ENCODE data around the gene FCRL5.
"Not testable (repeated sequence)": the region's sequence is repeated elsewhere in the genome, so short reads cannot be mapped to it uniquely, and the experiment has no call there.

Gene FCRL5

DNA sequence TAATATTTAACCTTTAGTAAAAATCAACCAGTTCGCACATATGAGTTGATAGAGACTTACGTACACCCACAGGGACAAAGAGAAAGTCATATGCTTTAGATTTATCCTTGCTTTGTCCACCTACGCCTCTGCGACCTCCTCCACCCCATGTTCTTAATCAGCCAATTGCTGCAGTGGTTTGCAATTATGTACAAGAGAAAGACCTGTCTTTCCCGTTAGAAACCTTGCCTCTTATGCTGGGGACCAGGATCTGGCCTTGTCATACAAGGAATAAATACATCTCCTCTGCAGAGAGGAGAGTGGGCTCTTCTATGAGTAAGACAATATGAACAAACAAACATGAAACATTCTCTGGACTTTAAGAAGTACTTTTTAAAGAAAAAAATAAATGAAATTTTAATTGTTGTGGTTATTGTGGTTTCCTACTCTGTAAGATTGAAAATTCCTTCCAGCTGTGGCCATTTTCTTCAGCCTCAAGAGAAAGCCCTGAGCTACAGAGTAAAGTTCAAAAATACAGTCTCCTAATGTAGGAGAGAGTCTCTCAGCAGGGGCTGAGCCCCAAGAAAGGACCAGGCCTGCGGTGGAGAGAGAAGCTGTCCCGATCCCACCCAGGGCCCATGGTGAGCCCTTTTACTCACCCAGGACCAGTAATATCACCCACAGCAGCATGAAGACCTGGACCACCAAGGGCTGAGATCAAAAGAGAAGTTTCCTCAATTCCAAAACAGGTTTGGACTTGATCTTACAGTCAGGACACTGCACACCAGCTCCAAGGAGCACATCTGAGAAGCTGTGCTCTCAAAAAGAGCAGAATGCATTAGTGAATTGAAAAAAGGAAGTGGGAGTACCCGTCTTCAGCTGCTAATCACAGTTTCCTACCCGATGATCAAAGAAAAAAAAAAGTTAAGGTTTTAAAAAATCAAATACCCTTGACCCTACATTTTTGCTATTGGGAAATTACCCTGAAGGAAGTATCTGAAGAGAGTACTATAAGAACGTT, at the start of gene FCRL5:
Gene FCRL5, minus strand, starts transcription at position 822 of the 1,000 bp plus-strand sequence. Its CDS starts 153 bp downstream, at position 669.
- no peak for DNase-seq (ENCODE audit: low read depth)

DNA sequence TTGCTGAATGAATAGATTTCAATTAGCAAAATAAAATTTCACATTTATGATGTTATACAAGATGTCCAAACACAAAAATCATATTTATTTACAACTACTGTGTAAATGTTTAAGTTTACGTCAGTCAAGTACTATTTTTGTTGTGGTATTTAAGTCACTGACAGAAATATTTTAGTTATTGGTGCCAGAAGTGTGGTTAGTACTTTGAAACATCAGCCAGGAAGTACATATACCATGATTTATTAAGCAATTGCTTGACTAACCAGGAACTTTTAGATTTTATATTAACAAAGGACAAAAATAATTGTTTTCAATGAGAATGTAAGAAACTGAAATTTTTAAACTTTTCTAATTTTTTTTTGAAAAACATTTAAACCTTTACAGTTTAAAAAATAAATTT, 47.9 kb upstream of the FCRL5 start:
- no peak for DNase-seq (ENCODE audit: low read depth)

DNA sequence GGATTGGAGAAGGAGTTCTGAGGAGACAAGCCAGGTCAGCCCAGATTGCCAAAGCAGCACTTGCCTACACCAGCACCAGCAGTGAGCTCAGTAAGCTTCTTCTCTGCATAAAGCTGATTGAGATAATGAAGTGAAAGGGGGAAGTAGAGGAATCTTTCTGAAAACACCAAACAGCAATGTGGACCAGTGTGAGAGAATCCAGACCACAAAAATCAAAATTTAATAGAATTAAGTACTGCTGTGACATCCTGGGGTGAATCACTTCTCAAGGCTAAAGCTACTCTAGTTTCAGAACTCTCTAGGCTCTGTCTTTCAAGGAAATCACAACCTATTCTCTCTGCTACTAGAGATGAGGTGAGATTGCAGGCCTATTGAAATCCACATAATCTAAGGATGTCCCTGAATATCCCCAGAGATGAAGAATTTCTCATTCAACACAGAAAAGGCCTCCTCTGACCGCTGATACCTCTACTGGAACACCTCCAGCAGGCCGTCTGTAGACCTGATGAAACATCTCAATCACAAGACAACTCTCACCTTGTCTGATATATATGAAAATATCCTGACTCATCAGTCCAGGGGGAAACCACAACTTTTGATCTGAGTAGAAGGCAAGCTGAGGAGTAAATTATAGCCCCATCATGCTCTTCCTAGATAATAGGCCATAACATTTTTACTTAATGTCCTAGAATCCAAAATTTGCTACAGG, 45.8 kb upstream of the FCRL5 start, which contains the start of gene FCRL4:
Gene FCRL4, minus strand, starts transcription at position 127 of the 709 bp plus-strand sequence. CDS start 141 bp downstream, outside the sequence.
- no peak for DNase-seq (ENCODE audit: low read depth)

DNA sequence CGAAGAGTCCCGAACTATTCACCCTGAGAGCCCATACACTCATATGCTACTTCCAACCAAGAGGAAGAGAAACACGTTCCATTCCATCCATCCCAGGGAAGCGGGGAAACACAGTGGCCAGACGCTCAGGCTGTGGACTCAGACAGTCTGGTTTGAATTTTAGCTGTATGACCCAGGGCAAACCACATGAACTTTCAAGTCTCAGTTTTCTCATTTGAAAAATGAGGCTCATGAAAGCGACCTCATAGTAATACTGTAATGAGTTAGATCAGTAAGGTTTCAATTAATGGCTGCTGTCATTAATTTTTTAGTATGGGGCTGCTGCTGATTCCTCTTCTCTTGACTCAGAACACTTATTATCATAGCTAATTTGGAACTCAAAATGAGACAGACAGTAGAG, 44.1 kb upstream of the FCRL5 start:
- DNase-seq (ENCODE audit: low read depth) = no peak

DNA sequence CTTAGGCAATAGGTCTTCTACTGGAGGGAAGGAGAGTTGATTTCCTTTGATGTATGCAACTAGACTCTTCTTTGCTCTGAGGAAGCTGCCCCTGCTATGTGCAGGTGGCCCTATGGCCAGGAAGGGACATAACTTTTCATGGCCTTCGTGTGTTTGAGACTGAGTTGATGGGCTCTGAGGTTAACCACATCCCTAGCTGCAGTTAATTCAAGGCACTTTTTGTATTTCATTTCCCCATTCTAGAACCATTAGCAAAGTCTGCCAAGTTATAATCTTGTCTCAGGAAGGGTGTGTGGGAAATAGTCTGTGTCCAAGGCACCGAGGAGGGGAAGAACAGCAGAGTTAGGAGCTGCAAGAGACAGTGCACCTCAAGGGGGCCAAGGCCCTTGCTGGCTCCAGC, 43.0 kb upstream of the FCRL5 start:
- no peak for DNase-seq (ENCODE audit: low read depth)

DNA sequence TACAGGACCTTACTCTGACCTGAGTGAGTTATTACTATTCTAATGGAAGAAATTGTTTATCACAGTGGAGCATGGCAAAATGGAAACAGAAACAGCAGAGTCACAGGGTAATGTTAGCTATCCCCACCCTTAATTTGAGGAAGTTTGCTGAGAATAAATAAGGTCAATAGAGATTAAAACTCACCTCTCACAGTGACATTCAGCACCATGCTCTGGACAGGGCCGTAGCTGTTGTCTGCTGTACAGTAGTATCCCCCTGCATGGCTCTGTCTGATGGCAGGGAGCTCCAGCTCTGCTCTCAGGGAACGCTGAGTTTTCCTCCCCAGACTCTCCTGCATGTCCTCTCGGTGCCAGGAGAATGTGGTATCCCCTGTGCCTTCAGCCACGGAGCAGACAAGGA, 33.7 kb upstream of the FCRL5 start:
- DNase-seq (ENCODE audit: low read depth) = no peak

DNA sequence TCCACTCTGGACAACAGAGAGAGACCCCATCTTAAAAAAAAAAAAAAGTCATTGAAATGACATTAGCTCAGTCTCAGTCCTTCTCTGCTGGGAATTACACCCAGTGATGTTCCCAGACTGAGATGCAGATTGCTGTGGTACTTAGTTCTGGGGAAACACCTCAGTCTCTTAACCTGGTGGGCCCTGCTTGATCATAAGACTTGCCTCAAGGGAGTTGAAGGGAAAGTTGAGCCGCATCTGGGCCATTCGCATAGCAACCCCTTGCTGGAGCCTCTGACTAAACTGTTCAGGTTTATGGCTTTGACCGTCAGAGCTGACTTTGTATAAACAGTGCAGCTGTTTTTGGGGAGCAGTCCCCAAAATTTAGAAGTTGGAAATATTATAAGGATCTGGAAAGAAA, 32.2 kb upstream of the FCRL5 start:
- DNase-seq (ENCODE audit: low read depth) = no peak

DNA sequence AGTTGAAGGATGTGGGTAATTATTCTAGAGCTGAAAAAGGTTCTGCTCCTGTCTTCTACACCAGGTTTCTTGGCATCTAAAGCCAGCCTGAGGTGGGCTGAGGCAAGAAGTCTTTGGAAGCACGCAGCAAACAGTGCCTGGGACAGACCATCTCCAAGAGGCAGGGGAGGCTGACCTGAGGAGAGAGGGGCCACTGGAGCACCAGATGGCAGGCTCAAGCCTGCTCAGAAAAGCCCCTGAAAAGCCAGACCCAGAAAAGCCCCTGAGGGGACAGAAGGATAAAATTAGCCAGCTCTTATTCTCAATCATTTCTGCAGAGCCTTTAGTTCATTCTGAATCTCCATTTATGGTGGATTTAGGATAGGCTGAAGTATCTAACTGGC, 28.5 kb upstream of the FCRL5 start:
- DNase-seq (ENCODE audit: low read depth) = no peak

DNA sequence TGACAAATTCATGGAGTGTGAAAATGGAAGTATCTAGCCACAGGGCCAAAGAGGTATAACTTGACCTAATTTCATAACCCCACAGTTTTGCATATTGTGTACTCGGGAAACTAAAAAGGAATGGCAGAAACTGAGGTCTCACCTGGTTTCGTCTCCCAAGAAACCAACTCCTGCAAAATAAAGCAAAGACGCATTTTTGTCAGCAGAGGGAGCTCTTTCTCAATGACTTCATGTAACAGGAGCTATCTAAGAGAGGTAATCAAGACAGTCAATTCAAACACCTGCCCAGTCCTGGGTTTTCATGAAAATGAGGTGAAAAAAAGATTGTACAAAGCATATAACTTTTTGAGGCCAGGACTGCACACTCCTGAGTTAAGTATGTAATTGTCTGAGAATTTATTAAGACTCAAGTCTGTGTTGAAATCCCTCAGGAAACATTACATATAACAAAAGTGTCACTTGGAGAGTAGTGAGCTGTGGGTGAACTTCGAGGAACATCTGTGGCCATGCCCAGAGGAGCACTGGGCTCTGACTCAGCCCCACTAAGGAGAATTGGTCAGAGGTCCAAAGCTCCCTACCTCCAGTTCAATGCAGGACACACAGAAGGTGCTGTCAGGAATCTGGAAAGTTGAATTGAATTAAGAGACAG, 28.0 kb upstream of the FCRL5 start:
- DNase-seq (ENCODE audit: low read depth) = peak; percentile 1

DNA sequence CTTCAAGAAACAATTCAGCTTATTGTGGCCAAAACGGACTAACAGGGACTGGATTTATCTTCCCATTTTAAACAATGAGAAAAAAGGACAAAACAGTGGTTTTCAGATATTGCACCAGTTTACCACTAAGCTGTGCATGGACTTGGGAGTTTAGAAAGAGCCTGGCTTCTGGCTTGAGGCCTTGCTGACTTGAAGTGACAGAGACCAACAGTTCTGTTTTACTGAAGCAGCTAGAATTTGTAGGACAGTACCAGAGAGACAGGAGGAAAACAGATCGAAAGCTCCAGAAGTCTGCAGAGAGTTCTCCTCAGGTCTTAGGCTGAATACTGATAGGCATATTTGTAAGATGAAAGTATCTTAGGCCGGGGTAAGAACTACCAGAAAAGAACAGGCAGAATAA, 25.1 kb upstream of the FCRL5 start:
- DNase-seq (ENCODE audit: low read depth) = no peak

DNA sequence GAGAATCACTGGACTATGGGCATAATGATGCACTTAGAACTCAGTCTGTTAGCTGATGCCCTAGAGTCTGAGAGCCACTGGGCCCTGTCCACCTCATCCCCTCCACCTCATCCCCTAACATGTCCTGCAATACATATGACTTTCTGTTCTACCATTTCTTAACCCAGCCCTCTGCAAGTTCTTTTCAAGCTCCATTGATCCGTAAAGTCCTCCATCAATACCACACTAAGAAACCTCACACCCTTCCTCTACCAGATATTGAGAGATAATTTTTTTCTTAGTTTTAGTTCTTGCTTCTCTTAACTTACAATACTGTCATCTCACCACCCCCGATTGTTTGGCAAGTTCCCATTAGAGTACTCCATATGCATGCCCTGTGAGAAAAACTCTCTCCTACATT, 23.4 kb upstream of the FCRL5 start:
- DNase-seq (ENCODE audit: low read depth) = no peak

DNA sequence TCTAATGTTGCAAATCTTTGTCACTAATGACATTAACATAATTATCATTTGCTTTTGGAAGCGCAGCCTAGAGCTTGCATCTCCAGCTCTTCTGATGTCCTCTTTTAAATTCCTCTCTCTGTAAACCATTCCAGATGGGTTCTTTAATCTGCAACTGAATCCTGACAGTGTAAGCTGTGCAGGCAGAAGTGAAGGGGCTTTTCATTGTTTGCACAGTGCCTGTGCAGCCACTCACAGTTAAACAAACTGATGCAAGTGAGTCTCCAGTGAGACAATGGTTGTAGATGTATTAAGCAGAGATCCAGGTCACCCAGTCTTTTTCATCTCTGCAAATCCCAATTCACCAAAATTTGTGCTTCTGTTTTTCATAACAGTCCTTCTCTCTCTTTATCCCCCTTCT, 22.5 kb upstream of the FCRL5 start:
- no peak for DNase-seq (ENCODE audit: low read depth)

DNA sequence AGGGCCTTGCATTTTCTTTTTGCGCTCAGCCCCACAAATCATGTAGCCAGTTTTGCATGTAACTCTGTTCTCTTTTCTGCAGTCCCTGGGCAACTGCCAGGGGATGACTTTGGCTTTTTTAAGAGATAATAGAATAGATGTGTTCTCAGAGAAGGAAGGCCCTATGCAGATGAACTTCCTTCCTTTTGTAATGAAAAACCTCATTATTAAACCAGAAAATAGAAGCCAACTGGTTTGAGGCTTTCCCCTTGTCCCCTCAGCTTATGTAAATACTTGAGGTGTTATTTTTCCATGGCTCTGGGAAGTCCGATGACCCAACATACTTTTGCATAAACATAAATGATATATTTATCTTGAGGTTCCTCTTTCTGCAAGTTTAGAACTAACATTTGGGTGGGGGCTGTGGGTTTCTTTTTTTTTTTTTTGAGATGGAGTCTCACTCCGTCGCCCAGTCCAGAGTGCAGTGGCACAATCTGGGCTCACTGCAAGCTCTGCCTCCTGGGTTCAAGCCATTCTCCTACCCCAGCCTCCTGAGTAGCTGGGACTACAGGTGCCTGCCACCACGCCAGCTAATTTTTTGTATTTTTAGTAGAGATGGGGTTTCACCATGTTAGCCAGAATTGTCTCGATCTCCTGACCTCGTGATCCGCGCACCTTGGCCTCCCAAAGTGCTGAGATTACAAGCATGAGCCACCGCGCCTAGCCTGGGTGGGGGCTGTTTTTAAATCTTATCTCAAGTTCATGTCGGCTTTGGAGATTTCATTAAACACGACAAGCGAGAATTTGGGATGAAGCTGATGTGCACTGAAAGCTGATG, 14.4 kb upstream of the FCRL5 start:
- DNase-seq (ENCODE audit: low read depth) = no peak

DNA sequence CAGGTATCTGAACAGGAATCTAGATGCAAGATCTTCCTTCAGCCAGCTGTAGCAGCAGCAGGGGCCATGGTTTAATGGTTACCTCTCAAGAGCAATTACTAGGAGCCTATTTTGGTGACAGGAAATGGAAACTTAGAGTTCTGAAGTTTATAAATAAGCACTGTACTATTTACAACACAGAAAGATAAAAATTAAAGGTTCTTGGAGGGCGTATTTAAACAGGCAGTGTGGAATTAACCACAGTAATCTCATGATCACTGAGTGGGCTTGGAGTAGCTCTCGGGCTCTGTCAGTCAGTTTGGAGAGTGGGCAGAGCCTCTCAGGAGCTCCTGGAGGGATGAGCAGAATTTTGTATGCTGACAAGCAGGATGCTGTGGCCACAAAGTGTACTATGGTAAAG, 10.2 kb upstream of the FCRL5 start:
- DNase-seq (ENCODE audit: low read depth) = no peak

DNA sequence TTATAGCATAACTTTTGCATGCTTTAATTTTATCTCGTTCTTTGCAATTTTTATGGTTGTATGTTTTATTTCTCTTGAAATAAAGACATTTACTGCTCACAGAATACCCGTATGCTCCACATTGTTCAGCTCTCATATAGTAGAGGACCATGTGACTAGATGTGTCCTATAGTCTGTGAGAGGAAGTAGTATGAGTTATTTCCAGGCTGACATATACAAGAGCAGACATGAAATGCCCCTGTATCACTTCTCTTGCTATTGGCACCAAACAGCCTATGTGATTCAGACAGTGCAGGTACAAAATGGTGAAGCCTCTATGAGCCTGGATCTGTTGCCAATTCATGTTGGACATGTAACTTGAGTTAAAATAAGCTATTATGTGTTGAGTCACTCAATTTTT, 5.8 kb upstream of the FCRL5 start:
- no peak for DNase-seq (ENCODE audit: low read depth)

DNA sequence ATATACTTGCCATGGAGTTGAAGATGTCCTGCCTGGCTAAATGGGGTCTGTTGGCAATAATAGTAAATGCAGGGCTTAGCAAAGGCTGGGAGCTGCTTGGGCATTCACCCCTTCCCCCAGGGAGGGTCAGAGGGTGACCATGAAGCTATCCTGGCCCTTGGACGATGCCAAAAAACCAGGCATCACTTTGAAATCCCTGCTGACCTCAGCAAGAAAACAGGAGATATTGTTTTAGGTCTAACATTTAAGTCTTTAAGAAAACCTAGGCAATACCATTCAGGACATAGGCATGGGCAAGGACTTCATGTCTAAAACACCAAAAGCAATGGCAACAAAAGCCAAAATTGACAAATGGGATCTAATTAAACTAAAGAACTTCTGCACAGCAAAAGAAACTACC, 4.2 kb downstream of the FCRL5 start:
- not testable (repeated sequence) for DNase-seq (ENCODE audit: low read depth)

DNA sequence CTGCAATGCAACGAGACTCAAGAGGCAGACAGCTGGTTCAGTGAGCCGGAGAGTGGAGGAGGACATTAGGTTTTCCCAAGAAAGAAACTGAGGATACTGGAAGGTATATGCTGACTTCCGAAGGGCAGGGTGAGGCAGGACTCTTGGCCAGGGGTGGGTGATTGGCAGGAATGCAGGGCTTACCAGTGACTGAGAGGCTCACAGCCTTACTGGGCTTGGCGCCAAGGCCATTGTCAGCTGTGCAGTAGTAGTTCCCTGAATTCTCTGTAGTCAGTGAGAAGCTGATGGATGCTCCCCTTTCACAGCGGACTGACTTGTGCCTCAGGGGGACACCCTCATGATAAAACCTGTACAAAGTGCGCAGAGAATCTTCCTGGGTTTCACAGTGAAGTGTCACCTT, 9.6 kb downstream of the FCRL5 start:
- DNase-seq (ENCODE audit: low read depth) = no peak

DNA sequence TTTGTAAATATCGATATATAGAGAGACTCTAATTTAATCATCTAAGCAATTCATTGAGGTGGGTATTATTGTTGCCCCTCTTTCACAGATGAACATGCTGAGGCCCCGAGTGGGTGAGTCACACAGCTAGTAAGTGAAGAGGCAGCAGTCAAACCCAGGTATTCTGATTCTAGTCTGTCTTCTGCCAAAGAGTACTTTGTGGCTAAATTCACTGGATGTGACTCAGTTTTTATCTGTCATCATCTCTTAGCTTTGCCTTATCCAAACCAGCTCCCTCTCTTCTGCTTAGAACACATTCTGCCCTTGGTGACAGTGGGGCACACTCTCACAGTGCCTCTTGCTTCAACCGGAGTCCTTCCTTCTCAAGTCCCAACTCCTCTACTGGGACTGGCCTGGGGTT, 11.5 kb downstream of the FCRL5 start:
- DNase-seq (ENCODE audit: low read depth) = no peak

DNA sequence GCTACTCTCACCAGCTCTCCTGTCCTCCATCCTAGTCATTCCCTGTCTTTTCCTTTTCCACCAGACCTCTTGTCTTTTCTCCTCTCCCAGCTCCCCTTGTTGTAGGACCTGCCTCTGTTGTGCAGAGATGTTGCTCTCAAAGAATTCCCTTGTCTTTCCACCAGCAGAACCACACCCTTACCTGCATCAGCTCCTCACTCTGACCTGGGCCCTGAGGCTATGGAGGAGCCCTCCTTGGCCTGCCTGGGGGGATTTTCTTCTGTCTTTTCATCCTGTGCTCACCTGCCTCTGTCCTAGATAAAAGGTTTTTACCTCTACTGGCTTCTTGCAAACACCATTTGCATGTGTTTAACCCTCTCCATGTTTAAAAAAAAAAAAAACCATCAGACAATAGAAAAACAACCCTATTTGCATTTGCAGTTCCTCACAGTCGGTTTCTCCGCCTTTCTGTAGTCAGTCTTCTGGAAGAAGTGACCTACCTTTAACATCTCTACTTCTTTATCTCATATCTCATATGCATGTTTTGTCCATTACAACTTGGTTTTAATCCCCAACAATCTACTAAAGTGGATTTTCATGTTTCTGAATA, 12.1 kb downstream of the FCRL5 start:
- no peak for DNase-seq (ENCODE audit: low read depth)

DNA sequence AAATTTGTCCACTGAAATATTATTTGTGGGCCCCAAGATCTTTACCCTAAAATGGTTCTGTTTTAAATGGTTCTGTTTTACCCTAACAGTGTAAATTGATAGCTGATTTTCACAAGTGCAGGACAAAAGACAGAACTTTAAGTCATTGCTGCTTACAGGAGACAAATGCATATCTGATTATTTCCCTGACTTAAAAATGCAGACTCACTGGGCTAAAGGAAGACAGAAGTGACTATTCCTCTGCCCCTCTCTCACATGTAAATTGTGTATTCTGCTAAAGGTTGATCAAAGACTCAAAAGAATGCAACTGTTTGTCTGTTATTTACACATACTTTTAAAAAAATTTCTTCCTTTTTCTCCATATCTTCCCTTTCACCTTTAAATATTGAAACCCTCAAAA, 12.7 kb downstream of the FCRL5 start:
- no peak for DNase-seq (ENCODE audit: low read depth)

DNA sequence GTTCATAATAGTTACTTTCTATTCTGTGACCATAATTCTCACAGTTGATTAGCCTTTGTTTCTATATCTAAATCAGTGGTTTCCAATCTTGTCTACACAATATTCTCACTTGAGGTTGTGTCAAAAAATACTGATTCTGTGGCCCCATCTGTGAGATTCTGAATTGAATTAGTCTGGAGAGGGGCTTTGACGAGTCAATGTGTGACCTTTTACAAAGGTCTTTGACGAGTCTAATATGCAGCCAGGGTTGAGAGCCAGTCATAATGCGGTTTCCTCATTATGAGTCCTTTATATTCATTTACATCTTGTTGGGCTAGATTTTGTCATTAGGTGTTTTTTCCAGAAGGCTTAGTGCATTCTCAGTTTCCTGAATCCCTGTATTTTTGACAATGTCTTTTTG, 19.7 kb downstream of the FCRL5 start:
- no peak for DNase-seq (ENCODE audit: low read depth)

Data from stimulated activated CD8-positive, alpha-beta memory T cell treated with anti-CD3 and anti-CD28 coated beads, Interleukin-12 subunit alpha, Interleukin-12 subunit beta, amount 100 ng/mL, for 1 hour (primary cell).